Trophoblast cell (in vitro differentiated cells and primary cell): ENCODE measurements around the gene BUD23. TPM values are rescaled to one million over a fixed set of nuclear protein-coding genes. Genes with fewer than 3 reads are reported as not detected.

Experiments
- DNase-seq, 2 donors: peaks; one replicate each; pipeline ENCODE4 v3.0.0-alpha.2; 2016
- H2AFZ ChIP-seq: 2 replicates; pipeline ENCODE4 v1.6.1; 2013; ENCODE audit warnings: low read length, moderate library complexity, mild to moderate bottlenecking; ENCODE audit not compliant: insufficient read depth, poor library complexity
- H2AK5ac ChIP-seq: 2 replicates; pipeline ENCODE4 v1.6.1; 2013; ENCODE audit warnings: mild to moderate bottlenecking, low read length
- H2BK120ac ChIP-seq: 2 replicates; pipeline ENCODE4 v1.6.1; 2013; ENCODE audit warnings: low read length, mild to moderate bottlenecking, moderate library complexity; ENCODE audit not compliant: insufficient read depth, poor library complexity
- H2BK12ac ChIP-seq: 2 replicates; pipeline ENCODE4 v1.6.1; 2013; ENCODE audit warnings: mild to moderate bottlenecking, low read length, moderate library complexity
- H2BK5ac ChIP-seq: 2 replicates; pipeline ENCODE4 v1.6.1; 2013; ENCODE audit warnings: low read length, low read depth, moderate library complexity, mild to moderate bottlenecking; ENCODE audit not compliant: poor library complexity
- H3K14ac ChIP-seq: 2 replicates; pipeline ENCODE4 v1.6.1; 2013; ENCODE audit warnings: mild to moderate bottlenecking, low read length
- H3K18ac ChIP-seq: 2 replicates; pipeline ENCODE4 v1.6.1; 2013; ENCODE audit warnings: mild to moderate bottlenecking, low read length
- H3K23ac ChIP-seq: 2 replicates; pipeline ENCODE4 v1.6.1; 2013; ENCODE audit warnings: low read length
- H3K27ac ChIP-seq: 2 replicates; pipeline ENCODE4 v1.5.1; 2013; ENCODE audit warnings: low read depth, mild to moderate bottlenecking, inconsistent platforms, low read length, moderate library complexity
- H3K27me3 ChIP-seq: 2 replicates; pipeline ENCODE4 v1.6.1; 2013; ENCODE audit warnings: inconsistent platforms, mild to moderate bottlenecking, low read length, moderate library complexity; ENCODE audit not compliant: insufficient read depth
- H3K36me3 ChIP-seq, 2 experiments: 1 replicate in 1 of 2; 2 replicates in 1 of 2; pipeline ENCODE4 v1.6.1; 2013; ENCODE audit warnings: low read length in 2 of 2, mild to moderate bottlenecking in 2 of 2, moderate library complexity in 1 of 2; ENCODE audit not compliant: insufficient read depth in 2 of 2, control insufficient read depth in 1 of 2
- H3K4ac ChIP-seq: 2 replicates; pipeline ENCODE4 v1.6.1; 2013; ENCODE audit warnings: low read depth, mild to moderate bottlenecking, low read length, moderate library complexity
- H3K4me1 ChIP-seq, 2 experiments: 1 replicate in 1 of 2; 2 replicates in 1 of 2; pipeline ENCODE4 v1.6.1; 2013; ENCODE audit warnings: low read length in 2 of 2, mild to moderate bottlenecking in 2 of 2, moderate library complexity in 1 of 2; ENCODE audit not compliant: insufficient read depth in 2 of 2, control insufficient read depth in 1 of 2
- H3K4me2 ChIP-seq: 2 replicates; pipeline ENCODE4 v1.6.1; 2013; ENCODE audit warnings: inconsistent platforms, mild to moderate bottlenecking, low read length, moderate library complexity
- H3K4me3 ChIP-seq: 2 replicates; pipeline ENCODE4 v1.5.1; 2013; ENCODE audit warnings: mild to moderate bottlenecking, low read depth, low read length, inconsistent platforms
- H3K79me1 ChIP-seq: one replicate; pipeline ENCODE4 v1.6.1; 2013; ENCODE audit warnings: low read length
- H3K79me2 ChIP-seq: 2 replicates; pipeline ENCODE4 v1.6.1; 2013; ENCODE audit warnings: low read length, mild to moderate bottlenecking; ENCODE audit not compliant: control insufficient read depth, insufficient read depth, poor library complexity
- H3K9ac ChIP-seq: 2 replicates; pipeline ENCODE4 v1.6.1; 2013; ENCODE audit warnings: mild to moderate bottlenecking, low read length
- H3K9me3 ChIP-seq: 2 replicates; pipeline ENCODE4 v1.6.1; 2013; ENCODE audit warnings: low read depth, mild to moderate bottlenecking, control low read depth, inconsistent platforms, low read length; ENCODE audit not compliant: insufficient read depth
- H4K12ac ChIP-seq: 2 replicates; pipeline ENCODE4 v1.6.1; 2013; ENCODE audit warnings: low read depth, mild to moderate bottlenecking, low read length, moderate library complexity
- H4K8ac ChIP-seq: 2 replicates; pipeline ENCODE4 v1.6.1; 2013; ENCODE audit warnings: low read depth, mild to moderate bottlenecking, low read length, moderate library complexity
- H4K91ac ChIP-seq: one replicate; pipeline ENCODE4 v1.6.1; 2013; ENCODE audit warnings: low read depth, mild to moderate bottlenecking, low read length, moderate library complexity
- WGBS: extraction: QIAGEN DNeasy Blood & Tissue Kit; methylation state at CpG from one replicate; pipeline ENCODE4 v1.1.7; 2013; ENCODE audit warnings: missing lambda C conversion rate; ENCODE audit not compliant: insufficient read length, insufficient coverage; ENCODE audit errors: extremely low coverage; 5-methylcytosine and 5-hydroxymethylcytosine counted together
- polyA plus RNA-seq: library from polyadenylated mRNA; stranded (reverse); fragments of 200-250 nt; gene quantifications from 2 replicates; pipeline ENCODE4 v1.2.3, GENCODE V29; 2013

The BUD23 gene, protein sequence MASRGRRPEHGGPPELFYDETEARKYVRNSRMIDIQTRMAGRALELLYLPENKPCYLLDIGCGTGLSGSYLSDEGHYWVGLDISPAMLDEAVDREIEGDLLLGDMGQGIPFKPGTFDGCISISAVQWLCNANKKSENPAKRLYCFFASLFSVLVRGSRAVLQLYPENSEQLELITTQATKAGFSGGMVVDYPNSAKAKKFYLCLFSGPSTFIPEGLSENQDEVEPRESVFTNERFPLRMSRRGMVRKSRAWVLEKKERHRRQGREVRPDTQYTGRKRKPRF
- 67.3 and 70.4 TPM in 2 replicates for polyA plus RNA-seq

DNA sequence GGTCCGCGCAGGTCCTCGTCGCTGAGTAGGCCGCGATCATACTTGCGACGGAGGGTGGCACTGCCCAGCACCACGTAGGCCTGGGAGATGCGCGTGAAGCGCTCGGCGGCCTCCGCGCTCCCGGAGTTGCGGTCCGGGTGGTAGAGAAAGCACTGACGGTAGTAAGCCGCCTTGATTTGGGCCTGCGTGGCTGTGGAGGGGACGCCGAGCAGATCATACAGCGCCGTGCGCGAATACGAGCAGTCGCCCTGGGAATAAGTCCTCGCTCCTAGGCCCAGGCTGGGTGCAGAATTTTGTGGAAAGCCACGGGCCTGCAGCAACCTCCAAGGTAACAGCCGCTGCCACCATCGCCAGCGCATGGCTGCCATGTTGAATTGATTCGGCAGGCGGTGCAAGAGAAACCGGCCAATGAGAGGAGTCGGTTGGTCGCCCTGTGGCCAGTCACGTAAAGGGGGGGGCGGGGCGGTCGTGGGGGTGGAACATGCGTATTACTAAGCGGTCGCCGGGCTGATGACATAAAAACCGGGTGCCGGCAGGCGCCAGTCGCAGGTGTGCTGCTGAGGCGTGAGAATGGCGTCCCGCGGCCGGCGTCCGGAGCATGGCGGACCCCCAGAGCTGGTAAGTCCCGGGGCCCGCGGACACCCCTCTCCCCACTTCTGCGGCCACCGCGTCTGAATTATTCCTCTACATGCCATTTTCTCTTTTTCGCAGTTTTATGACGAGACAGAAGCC, at the start of gene BUD23, which contains the start of gene DNAJC30:
Gene BUD23 (plus strand): TSS at position 542 of the 732 bp plus-strand sequence. CDS start 29 bp downstream, at position 571.
Gene DNAJC30 (minus strand): TSS at position 398 of the 732 bp plus-strand sequence. CDS start 30 bp downstream, at position 368.
- no peak within 1 kb of the TSS for H2BK5ac ChIP-seq
- peaks cover 7% of the 10 kb centered on the region for H3K79me1 ChIP-seq
- peak within 1 kb of the TSS; percentile 72 for H3K18ac ChIP-seq
- H2AK5ac ChIP-seq: no peak within 1 kb of the TSS
- peaks cover 9 to 14% of the 10 kb centered on the region in 2 experiments for H3K4me1 ChIP-seq
- H3K4me2 ChIP-seq: peak within 1 kb of the TSS; percentile 95
- H3K79me2 ChIP-seq: peaks cover 12% of the 10 kb centered on the region
- H2AFZ ChIP-seq: peak within 1 kb of the TSS; percentile 89
- peak; percentile 90 to 91 for DNase-seq
- peaks cover 13 to 16% of the 10 kb centered on the region in 2 experiments for H3K36me3 ChIP-seq
- no peaks in the 10 kb centered on the region for H3K27me3 ChIP-seq
- H2BK120ac ChIP-seq: peak within 1 kb of the TSS; percentile 9
- no peak within 1 kb of the TSS for H2BK12ac ChIP-seq
- peak within 1 kb of the TSS; percentile 63 for H3K4ac ChIP-seq
- H3K14ac ChIP-seq: peak within 1 kb of the TSS; percentile 80
- peak within 1 kb of the TSS; percentile 72 for H4K91ac ChIP-seq
- H3K27ac ChIP-seq: no peak within 1 kb of the TSS
- no peaks in the 10 kb centered on the region for H3K9me3 ChIP-seq
- peak within 1 kb of the TSS; percentile 98 for H3K4me3 ChIP-seq
- H4K12ac ChIP-seq: peak within 1 kb of the TSS; percentile 74
- WGBS: no CpG with 5 or more reads among the region's 68 CpGs
- peak within 1 kb of the TSS; percentile 95 for H4K8ac ChIP-seq
- peak within 1 kb of the TSS; percentile 98 for H3K9ac ChIP-seq
- H3K23ac ChIP-seq: no peak within 1 kb of the TSS

DNA sequence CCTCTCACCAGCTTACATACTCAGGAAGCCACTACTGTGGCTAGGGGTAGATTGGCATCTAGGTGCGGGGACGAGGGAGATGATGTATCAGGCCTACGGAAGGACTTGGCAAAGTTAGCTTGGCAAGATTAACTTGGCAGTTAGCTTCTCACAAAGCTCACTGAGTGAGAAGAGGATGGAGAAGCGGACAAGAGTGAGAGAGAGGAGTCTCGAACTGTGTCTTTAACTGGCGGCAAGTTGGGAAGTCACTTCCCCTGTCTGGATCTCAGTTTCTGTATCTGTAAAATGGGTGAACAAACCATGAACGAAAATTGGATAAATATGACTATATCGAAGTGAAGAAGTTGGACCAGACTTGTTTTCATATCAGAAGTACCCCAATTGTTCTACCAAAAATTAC, 49.6 kb upstream of the BUD23 start:
- no peak overlapping the region for H2BK120ac ChIP-seq
- no peak overlapping the region for H2BK12ac ChIP-seq
- H4K12ac ChIP-seq: no peak overlapping the region
- no peak overlapping the region for H3K18ac ChIP-seq
- no peak overlapping the region for H3K14ac ChIP-seq
- DNase-seq: no peak
- no peak overlapping the region for H4K91ac ChIP-seq
- no peak overlapping the region for H2AFZ ChIP-seq
- H3K27me3 ChIP-seq: no peaks in the 10 kb centered on the region
- H3K4me2 ChIP-seq: no peak overlapping the region
- WGBS: no CpG with 5 or more reads among the region's 8 CpGs
- no peak overlapping the region for H3K27ac ChIP-seq
- H2AK5ac ChIP-seq: no peak overlapping the region
- no peaks in the 10 kb centered on the region for H3K79me2 ChIP-seq
- H3K4me3 ChIP-seq: no peak overlapping the region
- H3K79me1 ChIP-seq: no peaks in the 10 kb centered on the region
- no peak overlapping the region for H4K8ac ChIP-seq
- H3K23ac ChIP-seq: no peak overlapping the region
- no peaks in the 10 kb centered on the region for H3K4me1 ChIP-seq
- H3K36me3 ChIP-seq: no peaks in the 10 kb centered on the region
- no peaks in the 10 kb centered on the region for H3K9me3 ChIP-seq
- H3K4ac ChIP-seq: no peak overlapping the region
- no peak overlapping the region for H3K9ac ChIP-seq
- no peak overlapping the region for H2BK5ac ChIP-seq

DNA sequence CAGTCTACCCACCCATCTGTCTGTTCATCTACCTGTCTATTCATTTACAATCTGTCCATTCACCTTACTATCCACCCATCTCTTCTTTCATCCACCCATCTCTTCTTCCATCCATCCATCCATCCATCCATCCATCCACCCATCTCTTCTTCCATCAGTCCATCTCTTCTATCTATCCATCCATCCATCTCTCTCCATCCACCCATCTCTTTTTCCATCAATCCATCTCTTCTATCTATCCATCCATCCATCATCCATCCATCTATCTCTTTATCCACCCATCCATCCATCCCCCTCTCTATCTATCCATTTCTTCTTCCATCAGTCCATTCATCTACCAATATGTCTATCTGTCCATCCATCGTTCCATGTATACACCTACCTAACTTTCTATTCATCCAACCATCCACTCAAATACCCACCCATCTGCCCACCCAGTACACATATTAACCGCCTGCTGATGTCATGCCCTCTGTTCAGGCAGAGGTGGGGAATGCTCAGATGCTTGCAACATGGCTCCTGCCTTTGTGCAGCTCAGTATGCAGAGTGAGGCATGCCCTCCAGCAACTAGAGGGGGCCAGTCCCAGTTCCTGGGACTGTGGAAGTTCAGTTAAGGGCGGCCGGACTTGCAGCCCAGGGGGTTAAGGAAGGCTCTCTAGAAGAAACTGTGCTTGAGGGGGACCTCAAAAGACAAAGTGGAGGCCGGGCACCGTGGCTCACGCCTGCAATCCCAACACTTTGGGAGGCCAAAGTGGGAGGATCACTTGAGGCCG, 47.8 kb upstream of the BUD23 start:
- Histone ChIP-seq H2BK5ac (no peak overlapping the region), H3K27me3 (no peaks in the 10 kb centered on the region), H4K91ac (no peak overlapping the region), H4K8ac (no peak overlapping the region), H3K79me1 (no peaks in the 10 kb centered on the region), H2BK120ac (no peak overlapping the region), H3K9me3 (no peaks in the 10 kb centered on the region), H2AFZ (no peak overlapping the region), H3K18ac (no peak overlapping the region), H3K4me2 (no peak overlapping the region), H3K27ac (no peak overlapping the region), H3K79me2 (no peaks in the 10 kb centered on the region), H3K14ac (no peak overlapping the region), H3K23ac (no peak overlapping the region), H3K4me1 (no peaks in the 10 kb centered on the region), H2AK5ac (no peak overlapping the region), H3K9ac (no peak overlapping the region), H3K36me3 (no peaks in the 10 kb centered on the region), H2BK12ac (no peak overlapping the region), H3K4me3 (no peak overlapping the region), H4K12ac (no peak overlapping the region), H3K4ac (no peak overlapping the region)
- 100% methylated on average over 1 of the region's 8 CpGs for WGBS
- no peak for DNase-seq

DNA sequence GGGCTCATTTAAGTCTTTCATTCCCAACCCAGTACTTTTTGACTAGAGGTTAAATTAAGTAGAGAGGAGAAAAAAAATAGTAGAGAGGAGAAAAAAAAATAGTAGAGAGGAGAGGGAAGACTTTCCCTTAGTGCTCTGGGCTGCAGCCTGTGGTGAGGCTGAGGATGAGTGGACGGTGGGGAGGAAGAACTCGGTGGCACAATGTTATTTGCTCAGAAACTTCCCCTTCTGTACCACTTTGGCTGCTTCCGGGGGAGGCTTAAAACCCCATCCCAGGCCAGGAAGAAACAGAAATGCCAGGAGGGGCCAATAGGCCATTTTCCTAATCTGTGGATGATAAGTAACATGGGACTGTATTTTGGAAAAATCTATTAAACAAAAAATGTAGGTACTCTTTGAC, 44.5 kb upstream of the BUD23 start:
- peaks cover 2% of the 10 kb centered on the region for H3K9me3 ChIP-seq
- no CpG with 5 or more reads among the region's 3 CpGs for WGBS
- no peak overlapping the region for H4K91ac ChIP-seq
- H3K4me3 ChIP-seq: no peak overlapping the region
- no peak overlapping the region for H3K9ac ChIP-seq
- no peak overlapping the region for H2BK12ac ChIP-seq
- no peak overlapping the region for H2AFZ ChIP-seq
- no peak overlapping the region for H2BK120ac ChIP-seq
- no peaks in the 10 kb centered on the region for H3K36me3 ChIP-seq
- H3K27ac ChIP-seq: no peak overlapping the region
- no peak overlapping the region for H4K8ac ChIP-seq
- no peaks in the 10 kb centered on the region for H3K4me1 ChIP-seq
- H4K12ac ChIP-seq: no peak overlapping the region
- H3K18ac ChIP-seq: no peak overlapping the region
- no peak overlapping the region for H2AK5ac ChIP-seq
- H3K4me2 ChIP-seq: no peak overlapping the region
- H3K4ac ChIP-seq: no peak overlapping the region
- H3K79me2 ChIP-seq: no peaks in the 10 kb centered on the region
- DNase-seq: no peak
- no peak overlapping the region for H3K14ac ChIP-seq
- no peak overlapping the region for H3K23ac ChIP-seq
- H3K27me3 ChIP-seq: no peaks in the 10 kb centered on the region
- H3K79me1 ChIP-seq: no peaks in the 10 kb centered on the region
- no peak overlapping the region for H2BK5ac ChIP-seq
